Vagina (tissue), 2 donors: ENCODE data around the gene PHPT1. TPM values are rescaled to one million over a fixed set of nuclear protein-coding genes. Genes with fewer than 3 reads are reported as not detected.
"Not testable (repeated sequence)": the region's sequence is repeated elsewhere in the genome, so short reads cannot be mapped to it uniquely, and the experiment has no call there.

ENCODE experiments used
- DNase-seq, 2 donors: peaks; one replicate each; pipeline ENCODE4 v3.0.0-alpha.2; 2017; ENCODE audit errors: extremely low spot score in 2 of 2
- H3K27ac ChIP-seq: fragments of 200-600 bp; sonication (generic); one replicate; pipeline ENCODE4 v1.5.1; 2019
- H3K27me3 ChIP-seq: fragments of 200-600 bp; sonication (generic); one replicate; pipeline ENCODE4 v1.5.1; 2019
- H3K36me3 ChIP-seq, 2 donors: fragments of 200-600 bp; sonication (generic); one replicate each; pipeline ENCODE4 v1.5.1; 2017 to 2019
- H3K4me1 ChIP-seq: fragments of 200-600 bp; sonication (generic); one replicate; pipeline ENCODE4 v1.5.1; 2019
- H3K4me3 ChIP-seq, 2 donors: fragments of 200-600 bp; sonication (generic); 1 replicate in 1 of 2; 2 replicates in 1 of 2; pipeline ENCODE4 v1.5.1; 2016 to 2019
- H3K9me3 ChIP-seq: fragments of 200-600 bp; sonication (generic); one replicate; pipeline ENCODE4 v1.5.1; 2019
- CTCF ChIP-seq, 3 experiments: fragments of 450-650 bp in 2 of 3; fragments of 200-600 bp in 1 of 3; sonication (generic) in 1 of 3; IDR thresholded peaks; one replicate each; pipeline ENCODE4 v1.5.1; 2017 to 2019; ENCODE audit warnings: antibody characterized with exemption in 3 of 3, mild to moderate bottlenecking in 2 of 3, moderate library complexity in 2 of 3
- POLR2A ChIP-seq, 2 donors: fragments of 450-650 bp; IDR thresholded peaks; one replicate each; pipeline ENCODE4 v1.6.1; 2017; ENCODE audit warnings: antibody characterized with exemption in 2 of 2, mild to moderate bottlenecking in 2 of 2, moderate library complexity in 2 of 2
- POLR2AphosphoS5 ChIP-seq, 2 donors: sonication (generic); formaldehyde crosslinking; IDR thresholded peaks; one replicate each; pipeline ENCODE4 v1.9.0; 2017; ENCODE audit warnings: antibody characterized with exemption in 2 of 2, mild to moderate bottlenecking in 2 of 2, low read depth in 1 of 2; ENCODE audit not compliant: insufficient read depth in 1 of 2
- intact Hi-C: fragments of 100-400 bp; cut with DNase I; formaldehyde crosslinking; loops from one replicate; pipeline ENCODE4 v1.15.1; 2023
- total RNA-seq: library from RNA; depleted of rRNA; stranded (reverse); fragments of >200 nt; gene quantifications from one replicate; pipeline ENCODE4 v1.2.3, GENCODE V29; 2016

Gene PHPT1
- 38.1 TPM for total RNA-seq

GRCh38 chr9:136849038-136849959 is at the start of gene PHPT1:
TSS of gene PHPT1 (plus strand) at chr9:136849409. CDS start at chr9:136849431, 22 bp downstream.
- DNase-seq: peak in 1 of 2 donors; percentile 99
- Histone ChIP-seq H3K27me3 (peaks cover 13% of the 10 kb centered on the region), H3K9me3 (no peaks in the 10 kb centered on the region), H3K27ac (peak within 1 kb of the TSS; percentile 87), H3K36me3 (no peaks in the 10 kb centered on the region), H3K4me3 (peak within 1 kb of the TSS; percentile 71 to 72), H3K4me1 (peaks cover 46% of the 10 kb centered on the region)
- TF ChIP-seq POLR2AphosphoS5 (IDR thresholded peaks at IDR 0.05; ENCODE audit: insufficient read depth in 1 of 2, low read depth in 1 of 2): peak; percentile 91 to 97
- TF ChIP-seq CTCF (IDR thresholded peaks at IDR 0.05): no peak
- peak in 1 of 2 donors; percentile 73 for TF ChIP-seq POLR2A (IDR thresholded peaks at IDR 0.05)
- intact Hi-C loops: loop anchor here (2.0 kb wide), 1 partner anchor 96 kb away; the partner anchor contains the start of genes C8G and FBXW5

DNA sequence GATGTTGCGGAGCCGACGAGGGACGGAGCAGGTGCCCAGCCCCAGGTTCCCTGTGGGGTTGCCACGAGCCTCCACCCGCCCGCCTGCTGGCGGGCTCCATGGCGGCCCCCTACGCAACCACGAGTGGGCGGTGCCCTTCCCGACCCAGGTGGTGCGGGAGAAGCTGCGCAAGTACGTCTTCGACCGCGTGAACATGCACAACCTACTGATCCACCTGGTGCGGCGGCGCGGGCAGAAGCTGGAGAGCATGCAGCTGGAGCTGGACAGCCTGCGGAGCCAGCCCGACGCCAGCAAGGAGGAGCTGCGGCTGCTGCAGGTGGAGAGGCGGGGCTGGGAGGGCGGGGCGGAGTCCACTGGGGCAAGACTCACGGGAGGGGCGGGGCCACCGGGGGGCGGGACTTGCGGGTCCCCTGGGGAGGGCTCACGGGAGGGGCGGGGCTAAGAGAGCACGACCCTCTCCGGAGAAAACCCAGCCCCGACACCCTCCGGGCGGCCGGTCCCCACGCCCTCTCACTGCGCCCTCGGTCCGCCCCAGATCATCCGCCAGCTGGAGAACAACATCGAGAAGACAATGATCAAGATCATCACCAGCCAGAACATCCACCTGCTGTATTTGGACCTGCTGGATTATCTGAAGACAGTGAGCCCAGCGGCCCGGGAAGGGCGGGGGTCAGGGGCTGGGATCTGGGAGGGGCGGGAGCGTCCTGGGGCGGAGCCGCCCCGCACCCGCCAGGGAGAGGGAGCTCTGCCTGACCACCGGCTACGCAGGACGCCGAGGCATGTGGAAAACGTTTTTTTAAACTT is 49.2 kb upstream of the PHPT1 start:
- intact Hi-C loops: no loop called here
- H3K4me3 ChIP-seq: peak overlapping the region; percentile 9 to 36
- H3K4me1 ChIP-seq: peaks cover 30% of the 10 kb centered on the region
- no peaks in the 10 kb centered on the region for H3K9me3 ChIP-seq
- H3K27ac ChIP-seq: no peak overlapping the region
- no peak for TF ChIP-seq CTCF (IDR thresholded peaks at IDR 0.05)
- no peak for TF ChIP-seq POLR2A (IDR thresholded peaks at IDR 0.05)
- no peak for TF ChIP-seq POLR2AphosphoS5 (IDR thresholded peaks at IDR 0.05; ENCODE audit: insufficient read depth in 1 of 2, low read depth in 1 of 2)
- no peak for DNase-seq
- no peaks in the 10 kb centered on the region for H3K27me3 ChIP-seq
- H3K36me3 ChIP-seq: no peaks in the 10 kb centered on the region

GRCh38 chr9:136802321-136802720 is 46.9 kb upstream of the PHPT1 start:
- Histone ChIP-seq H3K4me1 (peaks cover 45% of the 10 kb centered on the region), H3K27me3 (no peaks in the 10 kb centered on the region), H3K4me3 (no peak overlapping the region), H3K36me3 (no peaks in the 10 kb centered on the region), H3K9me3 (no peaks in the 10 kb centered on the region), H3K27ac (no peak overlapping the region)
- no peak for TF ChIP-seq POLR2AphosphoS5 (IDR thresholded peaks at IDR 0.05; ENCODE audit: insufficient read depth in 1 of 2, low read depth in 1 of 2)
- no peak for TF ChIP-seq CTCF (IDR thresholded peaks at IDR 0.05)
- no peak for TF ChIP-seq POLR2A (IDR thresholded peaks at IDR 0.05)
- intact Hi-C loops: no loop called here
- no peak for DNase-seq

- H3K27me3 ChIP-seq, intact Hi-C loops, DNase-seq, H3K9me3 ChIP-seq, H3K4me3 ChIP-seq, H3K36me3 ChIP-seq, H3K27ac ChIP-seq: not testable (repeated sequence)
- H3K4me1 ChIP-seq: peaks cover 45% of the 10 kb centered on the region
These were observed 46.1 kb upstream of the PHPT1 start for GRCh38 chr9:136803009-136803550.
